Ishikawa (cell line): ENCODE results near the gene SIGLEC12.

ENCODE experiments used
- CEBPB ChIP-seq: IDR thresholded peaks from 2 replicates; pipeline ENCODE4 v1.6.1; 2012
- CREB1 ChIP-seq: IDR thresholded peaks from 2 replicates; pipeline ENCODE4 v1.6.1; 2012; ENCODE audit warnings: low read depth
- EP300 ChIP-seq: IDR thresholded peaks from 2 replicates; pipeline ENCODE4 v1.6.1; 2012; ENCODE audit warnings: borderline replicate concordance
- FOXM1 ChIP-seq: IDR thresholded peaks from 2 replicates; pipeline ENCODE4 v1.6.1; 2012; ENCODE audit warnings: low read depth, borderline replicate concordance
- NFIC ChIP-seq: IDR thresholded peaks from 2 replicates; pipeline ENCODE4 v1.6.1; 2012
- RAD21 ChIP-seq: IDR thresholded peaks from 2 replicates; pipeline ENCODE4 v1.6.1; 2012; ENCODE audit warnings: low read depth
- TAF1 ChIP-seq: IDR thresholded peaks from 2 replicates; pipeline ENCODE4 v1.6.1; 2012; ENCODE audit warnings: low read depth, mild to moderate bottlenecking
- TCF12 ChIP-seq: IDR thresholded peaks from 2 replicates; pipeline ENCODE4 v1.6.1; 2012; ENCODE audit warnings: low read depth
- TEAD4 ChIP-seq: IDR thresholded peaks from 2 replicates; pipeline ENCODE4 v1.6.1; 2012
- YY1 ChIP-seq: IDR thresholded peaks from 2 replicates; pipeline ENCODE4 v1.6.1; 2012; ENCODE audit warnings: low read depth
- ZBTB7A ChIP-seq: IDR thresholded peaks from 2 replicates; pipeline ENCODE4 v1.6.1; 2012; ENCODE audit warnings: low read depth
- TF ChIP-seq, protein P1 (sequence below): IDR thresholded peaks from 2 replicates; pipeline ENCODE4 v1.6.1; 2012; ENCODE audit warnings: low read depth, mild to moderate bottlenecking
- TF ChIP-seq, protein P2 (sequence below): IDR thresholded peaks from 2 replicates; pipeline ENCODE4 v1.6.1; 2012

- TF ChIP-seq, protein P1, sequence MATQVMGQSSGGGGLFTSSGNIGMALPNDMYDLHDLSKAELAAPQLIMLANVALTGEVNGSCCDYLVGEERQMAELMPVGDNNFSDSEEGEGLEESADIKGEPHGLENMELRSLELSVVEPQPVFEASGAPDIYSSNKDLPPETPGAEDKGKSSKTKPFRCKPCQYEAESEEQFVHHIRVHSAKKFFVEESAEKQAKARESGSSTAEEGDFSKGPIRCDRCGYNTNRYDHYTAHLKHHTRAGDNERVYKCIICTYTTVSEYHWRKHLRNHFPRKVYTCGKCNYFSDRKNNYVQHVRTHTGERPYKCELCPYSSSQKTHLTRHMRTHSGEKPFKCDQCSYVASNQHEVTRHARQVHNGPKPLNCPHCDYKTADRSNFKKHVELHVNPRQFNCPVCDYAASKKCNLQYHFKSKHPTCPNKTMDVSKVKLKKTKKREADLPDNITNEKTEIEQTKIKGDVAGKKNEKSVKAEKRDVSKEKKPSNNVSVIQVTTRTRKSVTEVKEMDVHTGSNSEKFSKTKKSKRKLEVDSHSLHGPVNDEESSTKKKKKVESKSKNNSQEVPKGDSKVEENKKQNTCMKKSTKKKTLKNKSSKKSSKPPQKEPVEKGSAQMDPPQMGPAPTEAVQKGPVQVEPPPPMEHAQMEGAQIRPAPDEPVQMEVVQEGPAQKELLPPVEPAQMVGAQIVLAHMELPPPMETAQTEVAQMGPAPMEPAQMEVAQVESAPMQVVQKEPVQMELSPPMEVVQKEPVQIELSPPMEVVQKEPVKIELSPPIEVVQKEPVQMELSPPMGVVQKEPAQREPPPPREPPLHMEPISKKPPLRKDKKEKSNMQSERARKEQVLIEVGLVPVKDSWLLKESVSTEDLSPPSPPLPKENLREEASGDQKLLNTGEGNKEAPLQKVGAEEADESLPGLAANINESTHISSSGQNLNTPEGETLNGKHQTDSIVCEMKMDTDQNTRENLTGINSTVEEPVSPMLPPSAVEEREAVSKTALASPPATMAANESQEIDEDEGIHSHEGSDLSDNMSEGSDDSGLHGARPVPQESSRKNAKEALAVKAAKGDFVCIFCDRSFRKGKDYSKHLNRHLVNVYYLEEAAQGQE = no peak
- TF ChIP-seq EP300 (no peak), CREB1 (no peak), TAF1 (no peak), TCF12 (no peak), YY1 (no peak), NFIC (no peak), TEAD4 (no peak), FOXM1 (no peak), RAD21 (no peak), ZBTB7A (no peak), CEBPB (no peak)
- TF ChIP-seq, protein P2, sequence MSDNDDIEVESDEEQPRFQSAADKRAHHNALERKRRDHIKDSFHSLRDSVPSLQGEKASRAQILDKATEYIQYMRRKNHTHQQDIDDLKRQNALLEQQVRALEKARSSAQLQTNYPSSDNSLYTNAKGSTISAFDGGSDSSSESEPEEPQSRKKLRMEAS = no peak
Observed at GRCh38 chr19:51460164-51460992, 41.2 kb downstream of the SIGLEC12 start.
